ENCODE measurements around the gene HDHD3.

The HDHD3 gene

DNA sequence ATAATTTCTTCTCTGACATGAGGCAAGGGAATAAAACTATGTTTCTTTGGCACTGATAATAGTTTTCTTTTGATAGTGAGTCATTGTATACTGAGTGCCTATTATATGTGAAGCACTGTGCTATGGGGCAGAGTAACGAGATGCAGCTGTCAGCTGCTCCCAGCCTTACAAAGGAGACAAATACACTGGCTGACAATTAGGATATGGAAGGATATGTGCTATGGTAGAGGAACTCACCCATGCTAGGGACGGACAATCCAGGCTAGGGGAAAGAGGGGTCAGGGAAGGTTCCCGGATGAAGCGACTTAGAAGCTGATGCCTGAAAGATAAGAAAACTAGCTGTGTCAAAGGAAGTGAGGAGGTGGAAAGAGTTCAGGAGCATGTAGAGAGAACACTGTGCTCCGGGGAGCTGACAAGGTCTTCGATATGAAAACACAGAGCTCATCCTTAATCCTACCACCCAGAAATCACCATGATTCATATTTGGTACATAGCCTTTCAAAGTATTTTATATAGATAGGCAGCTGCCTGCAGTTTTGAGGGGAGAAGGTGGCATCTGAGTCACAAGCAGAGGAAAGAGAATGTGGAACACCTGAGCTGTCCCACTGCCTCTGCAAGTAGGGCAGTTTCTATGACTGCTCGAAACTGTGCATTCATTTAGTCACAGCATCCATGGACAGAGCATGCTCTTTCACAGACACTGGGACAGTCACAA, 15.3 kb downstream of the HDHD3 start:
- no peak for DNase-seq

GRCh38 chr9:113360242-113360842, 16.4 kb downstream of the HDHD3 start:
- DNase-seq, result no peak

- DNase-seq, result no peak
These were observed 17.4 kb downstream of the HDHD3 start for GRCh38 chr9:113359385-113359784.

DNA sequence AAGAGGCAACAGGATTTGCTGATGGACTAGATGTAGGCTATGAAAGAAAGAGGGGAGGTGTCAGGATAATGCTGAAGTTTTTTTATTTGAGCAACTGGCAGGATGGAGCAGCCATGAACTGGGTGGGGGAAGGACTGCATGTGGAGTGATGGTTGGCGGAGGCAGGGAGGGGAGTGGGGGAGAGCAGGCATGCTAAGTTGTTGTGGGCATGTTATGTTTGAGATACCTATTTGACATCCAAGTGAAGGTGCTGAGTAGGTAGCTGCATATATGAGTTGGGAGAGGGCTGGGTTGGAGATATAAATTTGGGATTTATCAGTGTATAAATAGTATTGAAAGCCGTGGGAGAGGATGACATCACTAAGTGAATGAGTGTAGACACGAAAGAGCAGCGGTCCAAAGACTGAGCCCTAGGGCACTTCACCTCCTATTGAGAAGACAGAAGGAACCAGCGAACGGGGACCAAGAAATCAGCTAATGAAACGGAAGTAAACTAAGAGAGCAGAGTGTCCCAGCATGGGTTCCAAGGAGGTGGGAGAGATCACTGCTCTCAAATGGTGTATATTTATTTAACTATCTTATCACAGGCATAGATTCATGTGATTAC, 20.0 kb downstream of the HDHD3 start:
- DNase-seq, result no peak

GRCh38 chr9:113355040-113355596, 21.7 kb downstream of the HDHD3 start:
- no peak for DNase-seq

DNA sequence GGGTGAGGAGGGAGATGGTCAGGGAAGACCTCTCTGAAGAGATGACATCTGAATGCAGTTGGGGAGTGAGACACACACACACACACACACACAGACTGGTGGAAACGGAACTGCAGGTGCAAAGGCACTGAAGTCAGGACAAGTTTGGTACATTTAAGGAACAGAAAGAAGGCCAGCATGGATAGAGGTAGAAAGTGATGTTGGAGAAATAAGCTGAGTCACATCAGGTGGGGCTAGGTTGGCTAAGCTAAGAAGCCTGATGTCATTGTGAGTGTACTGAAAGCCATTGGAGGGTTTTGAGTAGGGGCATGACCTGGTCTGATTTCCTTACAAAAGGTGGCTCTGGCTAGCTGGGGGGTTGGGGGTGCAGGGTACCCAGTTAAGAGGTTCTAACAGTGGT, 24.4 kb downstream of the HDHD3 start:
- no peak for DNase-seq

- no peak for DNase-seq
These were observed 24.8 kb downstream of the HDHD3 start for GRCh38 chr9:113352006-113352405.

GRCh38 chr9:113350937-113351336, 25.8 kb downstream of the HDHD3 start:
- DNase-seq, result peak; percentile 15

DNA sequence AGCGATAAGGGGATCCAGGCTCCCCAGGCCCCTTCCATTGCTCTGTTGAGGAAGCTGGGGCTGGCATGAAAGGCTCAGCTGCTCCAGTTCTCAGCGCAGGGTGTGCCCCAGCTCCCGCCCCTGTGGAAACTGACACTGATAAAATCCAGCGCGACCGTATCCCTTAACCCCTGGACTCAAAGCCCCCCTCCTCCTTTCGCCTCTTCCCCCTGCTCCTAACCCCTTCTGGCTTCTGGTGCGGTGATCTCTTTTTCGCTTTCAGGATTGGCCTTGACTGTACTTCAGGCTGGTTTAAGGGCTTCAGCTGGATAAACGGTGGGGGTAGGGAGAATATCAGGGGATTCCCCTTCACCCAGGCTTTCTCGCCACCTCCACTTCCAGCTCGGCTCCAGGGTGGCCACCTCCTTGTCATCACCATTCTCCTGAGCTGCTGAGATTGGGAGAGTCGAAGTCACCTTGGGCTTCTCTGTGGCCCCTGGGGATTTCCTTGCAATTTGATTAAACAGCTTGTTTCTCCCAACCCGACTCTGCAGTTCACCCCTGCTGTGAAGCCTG, 26.6 kb downstream of the HDHD3 start:
- no peak for DNase-seq

DNA sequence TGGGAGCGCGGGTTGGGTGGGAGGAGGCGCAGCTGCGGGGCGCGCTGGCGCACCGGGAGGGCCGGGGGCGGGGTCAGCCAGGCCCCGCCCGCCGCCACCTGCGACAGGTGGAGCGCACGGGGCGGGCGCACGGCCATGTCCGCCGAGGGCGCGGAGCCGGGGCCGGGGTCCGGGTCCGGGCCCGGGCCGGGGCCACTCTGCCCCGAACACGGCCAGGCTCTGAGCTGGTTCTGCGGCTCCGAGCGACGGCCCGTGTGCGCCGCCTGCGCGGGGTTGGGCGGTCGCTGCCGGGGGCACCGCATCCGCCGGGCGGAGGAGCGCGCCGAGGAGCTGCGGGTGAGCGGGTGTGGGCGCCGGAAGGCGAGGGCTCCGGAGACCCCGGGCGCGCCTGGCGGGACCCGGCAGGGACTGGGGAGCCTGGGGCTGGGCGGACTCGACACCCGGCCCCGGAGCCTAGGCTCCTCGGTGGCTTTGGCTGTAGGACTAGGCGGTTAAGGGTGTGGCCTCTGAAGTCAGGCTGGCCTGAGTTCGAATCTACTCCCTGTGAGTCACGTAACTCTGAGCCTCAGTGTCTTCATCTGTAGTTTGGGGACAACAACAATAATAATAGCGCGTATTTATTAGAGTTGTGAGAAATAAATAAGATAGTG, 27.2 kb downstream of the HDHD3 start, which contains the start of gene BSPRY:
BSPRY (plus strand) TSS at position 97 of the 650 bp plus-strand sequence; CDS start at position 136, 39 bp downstream.
- DNase-seq, result peak; percentile 43

- DNase-seq, result no peak
These were observed 27.7 kb downstream of the HDHD3 start for GRCh38 chr9:113349066-113349444.

DNA sequence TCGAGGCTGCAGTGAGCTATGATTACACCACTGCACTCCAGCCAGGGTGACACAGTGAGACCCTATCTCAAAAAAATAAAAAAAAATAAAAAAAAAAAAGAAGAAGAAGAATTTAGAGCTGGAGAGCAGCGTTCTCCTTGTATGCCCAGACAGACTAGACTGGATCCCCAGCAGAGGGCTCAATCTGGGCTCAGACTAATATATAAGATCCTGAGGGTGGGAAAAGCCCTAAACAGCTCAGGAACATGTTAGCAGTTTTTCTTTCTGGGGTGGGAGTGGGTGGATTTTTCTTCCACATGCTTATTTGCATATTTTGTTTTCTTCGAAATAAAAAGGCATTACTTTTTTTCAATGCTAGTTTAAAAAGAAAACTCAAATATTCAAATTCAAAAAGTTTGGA, 28.3 kb downstream of the HDHD3 start:
- no peak for DNase-seq

- no peak for DNase-seq
These were observed 31.1 kb downstream of the HDHD3 start for GRCh38 chr9:113345671-113346070.

DNA sequence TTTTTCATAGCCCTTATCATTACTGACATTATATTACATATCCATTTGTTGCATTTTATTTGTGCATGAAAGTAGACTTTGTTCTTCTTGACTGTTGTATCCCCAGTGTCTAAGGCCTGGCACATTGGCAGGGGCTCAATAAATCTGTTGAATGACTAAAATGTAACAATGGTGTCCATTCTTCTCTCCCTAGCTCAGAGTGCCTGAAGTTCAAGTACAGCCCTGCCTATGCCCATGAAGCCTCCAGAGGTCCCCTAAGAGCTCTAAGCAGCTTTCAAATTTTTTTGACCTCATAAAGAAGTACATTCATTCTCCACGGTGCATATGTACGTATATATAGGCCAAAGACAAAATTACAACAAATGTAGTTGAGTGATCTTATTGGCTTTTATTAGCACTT, 31.6 kb downstream of the HDHD3 start:
- DNase-seq, result no peak

GRCh38 chr9:113343732-113344231, 33.0 kb downstream of the HDHD3 start:
- peak; percentile 42 for DNase-seq

GRCh38 chr9:113341712-113342410, 34.9 kb downstream of the HDHD3 start:
- peak; percentile 64 for DNase-seq

GRCh38 chr9:113340011-113340699, 36.6 kb downstream of the HDHD3 start, which contains the start of gene WDR31:
Gene WDR31, minus strand, starts transcription at chr9:113340275. Its CDS starts 8,253 bp downstream, at chr9:113332022.
- peak; percentile 82 for DNase-seq

DNA sequence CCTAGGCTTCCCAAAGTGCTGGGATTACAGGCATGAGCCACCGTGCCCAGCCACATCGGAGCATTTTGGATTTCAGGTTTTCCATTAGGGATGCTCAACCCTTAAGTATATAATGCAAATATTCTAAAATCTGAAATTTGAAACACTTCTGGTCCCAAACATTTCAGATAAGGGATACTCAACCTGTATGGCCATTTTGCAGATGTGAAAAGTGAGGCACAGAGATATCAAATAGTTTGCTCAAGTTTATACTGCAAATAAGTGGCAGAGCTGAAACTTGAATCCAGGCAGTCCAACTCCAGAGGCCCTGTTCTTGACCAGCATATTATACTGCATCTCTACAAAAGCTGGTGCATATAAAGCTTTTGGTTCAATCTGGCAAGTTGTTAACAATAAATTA, 39.1 kb downstream of the HDHD3 start:
- DNase-seq, result no peak

DNA sequence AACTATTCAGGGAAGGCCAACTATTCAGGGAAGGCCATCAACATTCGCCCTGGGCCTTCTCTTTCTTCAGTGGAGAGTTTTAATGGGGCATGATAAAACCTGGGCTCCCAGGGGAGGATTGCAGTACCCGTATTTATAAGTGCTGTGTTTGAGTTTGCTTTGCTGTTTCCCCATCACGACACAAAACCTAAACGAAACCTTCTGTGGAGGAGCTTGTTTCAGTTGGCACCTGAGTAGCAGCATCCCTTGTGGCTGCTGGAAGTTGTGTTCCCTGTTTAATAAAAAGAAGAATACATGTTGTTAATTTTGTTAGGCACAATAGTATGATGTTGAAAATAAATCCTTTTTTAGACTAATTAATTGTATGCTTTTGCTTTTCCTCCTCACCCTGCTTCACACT, 45.0 kb downstream of the HDHD3 start:
- no peak for DNase-seq

- DNase-seq, result no peak
These were observed 48.6 kb downstream of the HDHD3 start for GRCh38 chr9:113328045-113328782.

DNA sequence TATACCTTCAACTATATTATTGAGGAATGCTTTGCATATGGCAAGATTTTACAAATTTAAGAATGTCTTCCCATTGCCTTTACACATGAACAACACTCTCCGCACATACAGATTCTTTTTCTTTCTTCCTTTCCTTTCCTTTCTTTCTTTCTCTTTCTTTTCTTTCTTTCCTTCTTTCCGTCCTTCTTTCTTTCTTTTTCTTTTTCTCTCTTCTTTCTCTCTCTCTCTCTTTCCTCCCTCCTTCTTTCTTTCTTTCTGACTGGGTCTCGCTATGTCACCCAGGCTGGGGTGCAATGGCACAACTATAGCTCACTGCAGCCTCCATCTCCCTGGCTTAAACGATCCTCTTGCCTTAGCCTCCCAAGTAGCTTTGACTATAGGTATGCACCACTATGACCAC, 50.6 kb downstream of the HDHD3 start:
- no peak for DNase-seq
